Osteocyte (in vitro differentiated cells): ENCODE results near the gene KATNB1. TPM values are rescaled to one million over a fixed set of nuclear protein-coding genes. Genes with fewer than 3 reads are reported as not detected.

Source experiments
- DNase-seq: peaks from one replicate; pipeline ENCODE4 v3.0.0; 2021; ENCODE audit warnings: mixed read lengths; ENCODE audit not compliant: unreplicated experiment; ENCODE audit errors: extremely low spot score
- H3K27ac Mint-ChIP-seq: one replicate; pipeline ENCODE4 v1.8.0; 2021; ENCODE audit warnings: mild to moderate bottlenecking, mixed read lengths; ENCODE audit not compliant: unreplicated experiment
- H3K27me3 Mint-ChIP-seq: one replicate; pipeline ENCODE4 v1.8.0; 2021; ENCODE audit warnings: mixed read lengths; ENCODE audit not compliant: unreplicated experiment
- H3K36me3 Mint-ChIP-seq: one replicate; pipeline ENCODE4 v1.8.0; 2021; ENCODE audit warnings: mixed read lengths; ENCODE audit not compliant: unreplicated experiment
- H3K4me1 Mint-ChIP-seq: one replicate; pipeline ENCODE4 v1.8.0; 2021; ENCODE audit warnings: mixed read lengths; ENCODE audit not compliant: unreplicated experiment
- H3K4me3 Mint-ChIP-seq: one replicate; pipeline ENCODE4 v1.8.0; 2021; ENCODE audit warnings: mild to moderate bottlenecking, moderate library complexity, mixed read lengths; ENCODE audit not compliant: unreplicated experiment
- H3K9me3 Mint-ChIP-seq: one replicate; pipeline ENCODE4 v1.8.0; 2021; ENCODE audit warnings: mixed read lengths; ENCODE audit not compliant: unreplicated experiment
- CTCF ChIP-seq: fragments of 200-600 bp; sonication (generic); IDR thresholded peaks from 2 replicates; pipeline ENCODE4 v1.5.0; 2021; ENCODE audit warnings: antibody characterized with exemption, mild to moderate bottlenecking, moderate library complexity
- total RNA-seq: library from RNA; stranded (reverse); gene quantifications from 2 replicates; pipeline ENCODE4 v1.2.1, GENCODE V29; 2021

KATNB1 gene
- total RNA-seq, 1 donor from 2014 or later = 15.9 TPM

- TF ChIP-seq CTCF = peak; percentile 13
- peak overlapping the region; percentile 82 for H3K27ac Mint-ChIP-seq
- no peaks in the 10 kb centered on the region for H3K27me3 Mint-ChIP-seq
- no peak for DNase-seq
- peaks cover 73% of the 10 kb centered on the region for H3K4me1 Mint-ChIP-seq
- H3K9me3 Mint-ChIP-seq = no peaks in the 10 kb centered on the region
- H3K4me3 Mint-ChIP-seq = peak overlapping the region; percentile 84
- peaks cover 15% of the 10 kb centered on the region for H3K36me3 Mint-ChIP-seq
These were observed 65.7 kb downstream of the KATNB1 start for GRCh38 chr16:57801098-57801808.

GRCh38 chr16:57801809-57802340 lies 66.3 kb downstream of the KATNB1 start:
- no peak for TF ChIP-seq CTCF
- H3K36me3 Mint-ChIP-seq = peaks cover 11% of the 10 kb centered on the region
- DNase-seq = no peak
- H3K27ac Mint-ChIP-seq = peak overlapping the region; percentile 82
- no peaks in the 10 kb centered on the region for H3K27me3 Mint-ChIP-seq
- H3K9me3 Mint-ChIP-seq = no peaks in the 10 kb centered on the region
- peak overlapping the region; percentile 84 for H3K4me3 Mint-ChIP-seq
- peaks cover 73% of the 10 kb centered on the region for H3K4me1 Mint-ChIP-seq

GRCh38 chr16:57802341-57803133 lies 67.0 kb downstream of the KATNB1 start, which contains the start of gene KIFC3:
Gene KIFC3 (minus strand): TSS chr16:57802491. CDS start chr16:57798243, 4,248 bp downstream.
- Mint-ChIP-seq H3K27me3 (no peaks in the 10 kb centered on the region), H3K4me1 (peaks cover 78% of the 10 kb centered on the region), H3K27ac (peak within 1 kb of the TSS; percentile 99), H3K4me3 (peak within 1 kb of the TSS; percentile 84), H3K9me3 (no peaks in the 10 kb centered on the region), H3K36me3 (peaks cover 10% of the 10 kb centered on the region)
- peak; percentile 46 for TF ChIP-seq CTCF
- DNase-seq = peak; percentile 92

GRCh38 chr16:57803134-57803990 lies 67.8 kb downstream of the KATNB1 start:
- DNase-seq = no peak
- H3K9me3 Mint-ChIP-seq = no peaks in the 10 kb centered on the region
- H3K27ac Mint-ChIP-seq = peak overlapping the region; percentile 99
- H3K4me1 Mint-ChIP-seq = peaks cover 81% of the 10 kb centered on the region
- H3K27me3 Mint-ChIP-seq = no peaks in the 10 kb centered on the region
- no peak for TF ChIP-seq CTCF
- H3K36me3 Mint-ChIP-seq = peaks cover 7% of the 10 kb centered on the region
- H3K4me3 Mint-ChIP-seq = peak overlapping the region; percentile 84
